ENCODE measurements around the gene ACSL3.
"Not testable (repeated sequence)": the region's sequence is repeated elsewhere in the genome, so short reads cannot be mapped to it uniquely, and the experiment has no call there.

Gene ACSL3

DNA sequence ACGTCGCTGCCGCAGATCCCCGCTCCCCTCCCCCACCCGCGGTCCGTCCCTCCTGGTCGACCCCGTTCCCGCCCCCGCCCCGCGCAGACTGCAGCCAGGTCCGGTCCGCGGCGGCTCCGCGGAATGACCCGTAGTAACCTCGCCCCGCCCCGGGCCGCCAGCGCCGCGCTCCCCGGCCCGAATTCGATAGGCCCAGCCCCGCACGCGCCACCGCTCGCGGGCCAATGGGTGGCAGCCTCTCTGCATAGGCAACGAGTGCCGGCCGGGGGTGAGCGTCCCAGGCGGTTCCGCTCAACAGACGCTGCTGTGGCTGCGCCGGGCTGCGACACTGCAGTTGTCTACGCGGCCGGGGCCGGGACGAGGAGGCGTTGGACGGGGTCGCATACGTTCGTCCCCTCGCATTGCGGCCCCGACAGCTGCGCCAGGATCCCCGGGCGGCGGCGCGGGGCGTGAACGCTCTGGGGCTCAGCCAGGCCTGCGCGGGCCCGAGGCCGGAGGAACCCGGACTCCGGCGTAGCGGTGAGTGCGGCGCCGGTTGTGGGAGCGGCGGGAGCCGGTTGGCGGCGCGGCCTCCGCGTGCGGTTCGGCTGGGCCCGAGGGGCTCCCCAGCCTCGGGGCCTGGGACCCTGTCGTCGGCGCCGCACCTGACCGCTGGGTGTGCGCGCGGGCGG lies at the start of gene ACSL3:
Gene ACSL3 (plus strand): TSS at position 297 of the 671 bp plus-strand sequence. CDS start 47,737 bp downstream, outside the sequence.
- peak; percentile 71 for DNase-seq

GRCh38 chr2:222811828-222812227 lies 49.0 kb upstream of the ACSL3 start:
- no peak for DNase-seq

GRCh38 chr2:222813177-222813843 lies 47.5 kb upstream of the ACSL3 start:
- no peak for DNase-seq

GRCh38 chr2:222819722-222820333 lies 41.0 kb upstream of the ACSL3 start:
- DNase-seq: no peak

DNA sequence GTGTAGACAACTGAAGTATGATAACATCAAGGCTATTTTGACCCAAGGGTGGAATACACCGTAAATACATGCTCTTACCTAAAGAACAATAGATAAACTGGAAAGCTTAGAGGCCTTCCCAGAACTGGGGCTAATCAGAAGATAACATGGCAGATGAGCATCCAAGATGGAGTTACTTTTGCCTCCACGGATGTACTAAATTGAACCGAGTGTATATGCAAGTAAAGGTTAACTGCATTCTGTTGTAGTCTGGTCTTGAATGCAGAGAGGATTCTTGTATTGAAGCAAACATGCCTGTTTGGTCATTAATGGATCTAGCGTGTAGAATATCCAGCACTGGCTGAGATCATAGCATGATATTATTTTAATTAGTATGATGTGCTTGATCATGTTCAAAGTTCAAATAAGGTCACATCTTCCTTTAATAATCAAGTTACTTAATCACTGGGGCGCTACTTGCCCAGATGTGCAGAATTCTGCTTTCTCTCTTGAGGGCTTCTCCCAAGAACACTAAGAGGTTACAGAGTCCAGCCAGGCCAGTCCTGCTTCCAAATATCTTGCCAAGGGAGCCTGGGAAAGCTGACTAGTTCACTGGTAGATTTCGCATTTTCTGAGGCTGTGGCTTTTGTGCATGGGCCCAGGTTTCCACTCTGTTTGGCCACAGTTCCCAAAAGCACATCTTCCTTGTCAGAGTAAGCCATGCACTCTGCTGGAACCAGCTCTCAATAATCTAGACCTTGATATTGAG lies 37.5 kb upstream of the ACSL3 start:
- no peak for DNase-seq

DNA sequence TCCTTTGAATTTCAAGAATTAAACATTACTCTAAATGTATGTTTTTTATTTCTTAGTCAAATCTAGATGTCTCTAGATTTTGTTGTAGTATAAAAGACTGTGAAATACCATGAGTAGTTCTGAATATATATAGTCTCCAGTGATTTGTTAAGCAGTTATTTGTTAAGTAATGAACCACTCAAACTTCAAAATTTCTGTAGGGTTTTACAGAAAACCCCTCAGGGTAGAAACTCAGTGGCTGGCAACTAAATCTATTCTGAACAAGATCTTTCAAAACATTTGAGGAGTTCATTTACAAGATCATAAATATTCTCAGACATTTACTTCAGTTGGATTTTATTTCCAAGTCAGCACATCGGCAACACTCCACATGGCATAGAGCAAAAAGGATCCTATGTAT lies 35.8 kb upstream of the ACSL3 start:
- DNase-seq: no peak

GRCh38 chr2:222827417-222827816 lies 33.4 kb upstream of the ACSL3 start:
- DNase-seq: no peak

- no peak for DNase-seq
These were observed 32.3 kb upstream of the ACSL3 start for GRCh38 chr2:222828572-222828971.

DNA sequence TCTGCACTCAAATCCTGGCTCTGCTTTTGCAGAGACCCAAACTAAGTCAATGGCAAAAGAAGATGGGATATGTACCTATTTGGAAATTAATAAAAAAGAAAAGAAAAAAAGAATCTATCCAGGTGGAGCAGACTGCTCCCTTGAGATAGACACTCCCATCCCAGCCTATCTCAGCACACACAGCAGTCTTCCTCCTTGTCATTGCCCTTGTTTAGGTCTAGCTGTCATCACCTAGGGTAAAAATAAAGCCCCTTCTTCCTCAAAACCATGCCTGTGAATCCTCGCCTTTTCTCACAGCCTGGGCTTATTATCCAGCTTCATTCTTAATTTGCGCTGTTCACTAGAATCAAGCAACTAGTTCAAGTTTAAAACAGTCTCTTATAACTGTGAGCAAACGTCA lies 30.7 kb upstream of the ACSL3 start:
- no peak for DNase-seq

DNA sequence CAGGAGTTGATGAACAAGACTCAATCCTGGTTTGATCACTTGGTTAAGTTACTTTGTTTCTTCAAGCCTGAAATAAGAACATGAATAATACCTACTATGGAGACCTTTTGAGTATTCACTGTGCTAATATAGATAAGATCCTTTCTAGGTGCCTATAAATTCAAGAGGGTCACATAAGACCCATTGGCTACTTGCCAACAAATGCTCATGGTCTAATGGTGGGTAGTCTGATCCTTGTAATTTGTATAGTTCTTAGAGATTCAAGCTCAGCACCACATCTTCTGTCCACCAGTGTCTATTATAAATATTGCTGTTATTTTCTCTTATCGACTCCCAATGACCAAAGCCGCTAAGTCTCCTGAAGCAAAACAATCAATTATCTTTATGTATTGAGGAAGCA lies 27.4 kb upstream of the ACSL3 start:
- no peak for DNase-seq

DNA sequence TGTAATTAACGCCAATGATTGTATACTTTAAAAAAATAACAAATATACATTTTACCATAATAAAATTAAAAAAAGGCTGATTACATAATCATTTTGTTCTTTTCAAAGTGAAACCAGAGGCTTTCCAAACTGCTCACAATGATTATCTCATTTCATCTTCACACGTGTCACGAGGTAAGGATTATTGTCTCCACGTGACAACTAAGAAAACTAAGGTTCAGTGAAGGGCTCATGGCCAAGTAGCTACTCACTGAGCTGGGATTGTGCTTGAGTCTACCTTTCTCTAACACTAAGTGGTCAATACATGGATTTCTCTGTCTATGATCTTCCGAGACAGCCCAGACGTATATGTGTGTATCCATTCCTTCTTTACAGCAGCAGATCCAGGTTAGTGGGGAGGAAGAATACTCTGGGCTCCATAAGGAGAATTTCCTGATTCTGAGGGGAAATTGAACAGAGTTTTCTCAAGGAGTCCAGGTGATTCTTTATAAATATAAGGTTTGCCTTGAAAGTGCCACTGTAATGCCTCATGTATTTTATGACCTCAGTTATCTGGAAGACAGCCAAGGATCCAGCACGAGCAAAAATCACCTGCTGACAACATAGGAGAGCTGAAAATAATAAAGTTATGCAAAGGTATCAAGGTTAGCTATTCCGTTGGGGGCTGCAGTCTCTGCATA lies 25.6 kb upstream of the ACSL3 start:
- no peak for DNase-seq

- no peak for DNase-seq
These were observed 25.0 kb upstream of the ACSL3 start for GRCh38 chr2:222835823-222836151.

- no peak for DNase-seq
These were observed 23.2 kb upstream of the ACSL3 start for GRCh38 chr2:222837643-222838056.

- DNase-seq: no peak
These were observed 20.6 kb upstream of the ACSL3 start for GRCh38 chr2:222840060-222840802.

- no peak for DNase-seq
These were observed 18.2 kb upstream of the ACSL3 start for GRCh38 chr2:222842491-222843174.

DNA sequence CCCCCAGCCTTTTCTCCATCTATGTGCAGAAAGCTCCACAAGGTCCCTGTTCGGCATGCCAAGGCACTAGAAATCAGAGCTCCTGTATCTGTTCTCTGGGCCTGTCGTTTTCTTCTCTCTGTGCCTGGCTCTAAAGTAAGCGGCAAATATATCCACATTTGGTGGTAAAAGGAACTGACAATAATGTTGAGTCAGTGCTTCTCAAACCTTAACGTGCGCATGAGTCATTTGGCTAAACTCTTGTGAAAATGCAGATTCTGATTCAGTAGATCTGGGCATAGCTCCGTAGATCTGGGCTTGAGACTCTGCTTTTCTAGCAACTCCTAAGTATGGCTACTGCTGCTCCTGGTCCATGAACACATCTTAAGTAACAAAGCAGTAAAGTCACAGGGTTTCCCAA lies 16.5 kb upstream of the ACSL3 start:
- DNase-seq: no peak

GRCh38 chr2:222845314-222845713 lies 15.5 kb upstream of the ACSL3 start:
- DNase-seq: not testable (repeated sequence)

DNA sequence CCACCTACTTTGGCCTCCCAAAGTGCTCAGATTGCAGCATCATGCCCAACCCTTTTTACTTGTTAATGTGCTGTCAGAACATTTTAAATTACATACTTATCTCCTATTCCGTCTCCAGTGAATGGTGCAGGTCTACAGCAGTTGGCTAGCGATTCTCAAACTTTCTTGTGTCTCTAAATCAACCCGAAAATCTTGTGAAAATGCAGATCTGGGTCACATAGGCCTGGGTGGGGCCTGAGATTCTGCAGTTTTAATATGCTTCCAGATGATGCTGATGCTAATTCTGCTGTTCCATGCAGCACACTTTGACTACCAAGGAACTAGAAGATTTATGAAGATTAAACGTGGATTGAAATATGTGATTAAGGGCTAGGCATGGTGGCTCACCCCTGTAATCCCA lies 14.8 kb upstream of the ACSL3 start:
- no peak for DNase-seq

DNA sequence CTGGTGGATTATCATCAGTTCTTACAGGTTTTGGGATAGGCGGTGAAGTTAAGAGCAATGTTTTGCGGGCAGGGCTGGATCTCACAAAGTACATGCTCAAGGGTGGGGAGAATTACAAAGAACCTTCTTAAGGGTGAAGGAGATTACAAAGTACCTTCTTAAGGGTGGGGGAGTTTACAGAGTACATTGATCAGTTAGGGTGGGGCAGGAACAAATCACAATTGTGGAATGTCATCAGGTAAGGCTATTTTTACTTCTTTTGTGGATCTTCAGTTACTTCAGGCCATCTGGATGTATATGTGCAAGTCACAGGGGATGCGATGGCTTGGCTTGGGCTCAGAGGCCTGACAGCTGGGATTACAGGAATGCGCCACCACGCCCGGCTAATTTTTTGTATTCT lies 12.8 kb upstream of the ACSL3 start:
- not testable (repeated sequence) for DNase-seq

GRCh38 chr2:222848862-222849261 lies 12.0 kb upstream of the ACSL3 start:
- no peak for DNase-seq

DNA sequence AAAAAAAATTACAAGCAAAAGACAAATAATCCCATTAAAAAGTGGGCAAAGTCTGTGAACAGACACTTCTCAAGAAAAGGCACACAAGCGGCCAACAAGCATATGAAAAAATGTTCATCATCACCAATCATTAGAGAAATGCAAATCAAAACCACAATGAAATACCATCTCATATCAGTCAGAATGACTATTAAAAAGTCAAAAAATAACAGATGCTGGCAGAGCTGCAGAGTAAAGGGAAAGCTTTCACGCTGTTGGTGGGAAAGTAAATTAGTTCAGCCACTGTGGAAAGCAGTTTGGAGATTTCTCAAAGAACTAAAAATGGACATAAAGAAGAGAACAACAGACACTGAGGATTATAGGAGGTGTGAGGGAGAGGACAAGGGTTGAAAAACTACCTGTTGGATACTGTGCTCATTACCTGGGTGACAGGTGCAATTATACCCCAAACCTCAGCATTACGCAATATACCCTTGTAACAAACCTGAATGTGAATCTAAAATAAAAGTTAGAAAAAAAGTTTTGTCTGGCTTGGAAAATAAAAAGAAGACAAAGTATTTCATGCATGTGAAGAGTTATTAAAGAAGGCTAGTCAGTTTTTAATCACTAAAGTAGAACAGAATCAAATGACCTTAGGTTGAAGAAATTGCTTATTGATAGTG lies 8.7 kb upstream of the ACSL3 start:
- no peak for DNase-seq

Measured in cortex of kidney (tissue), 1 donor.